Testis (tissue), 3 donors: ENCODE measurements around the gene KIF2A. TPM values are rescaled to one million over a fixed set of nuclear protein-coding genes. Genes with fewer than 3 reads are reported as not detected.

Source experiments
- DNase-seq: peaks from one replicate; pipeline ENCODE4 v3.0.0-alpha.2; 2019
- H3K27ac ChIP-seq, 2 donors: fragments of 200-600 bp; sonication (generic); one replicate each; pipeline ENCODE4 v1.5.1; 2019
- H3K27me3 ChIP-seq: fragments of 200-600 bp; sonication (generic); one replicate; pipeline ENCODE4 v1.5.1; 2019
- H3K36me3 ChIP-seq: fragments of 200-600 bp; sonication (generic); one replicate; pipeline ENCODE4 v1.5.1; 2017; ENCODE audit warnings: low read depth; ENCODE audit errors: missing control alignments
- H3K4me1 ChIP-seq: fragments of 200-600 bp; sonication (generic); one replicate; pipeline ENCODE4 v1.5.1; 2019
- H3K4me3 ChIP-seq, 2 donors: fragments of 200-600 bp; sonication (generic); one replicate each; pipeline ENCODE4 v1.5.1; 2017 to 2019
- H3K9me3 ChIP-seq: fragments of 200-600 bp; sonication (generic); one replicate; pipeline ENCODE4 v1.5.1; 2017
- CTCF ChIP-seq, 3 experiments: fragments of 450-650 bp in 2 of 3; fragments of 200-600 bp in 1 of 3; sonication (generic) in 1 of 3; IDR thresholded peaks; one replicate each; pipeline ENCODE4 v1.5.1; 2016 to 2019; ENCODE audit warnings: antibody characterized with exemption in 3 of 3, mild to moderate bottlenecking in 2 of 3, moderate library complexity in 1 of 3
- POLR2A ChIP-seq: fragments of 450-650 bp; IDR thresholded peaks from one replicate; pipeline ENCODE4 v1.6.1; 2017; ENCODE audit warnings: antibody characterized with exemption, mild to moderate bottlenecking, moderate library complexity
- WGBS, 2 donors: methylation state at CpG; one replicate each; pipeline ENCODE4 v1.1.5; 2018; 5-methylcytosine and 5-hydroxymethylcytosine counted together
- intact Hi-C: fragments of 100-400 bp; cut with DNase I; formaldehyde crosslinking; loops from one replicate; pipeline ENCODE4 v1.15.1; 2023; ENCODE audit warnings: low total_unique reads
- polyA plus RNA-seq: library from polyadenylated mRNA; stranded (reverse); fragments of 350-450 nt; fragmentation: Illumina TruSeq; extraction: RNeasy Lipid Tissue Mini Kit (QIAGEN cat#74804); gene quantifications from one replicate; pipeline ENCODE4 v1.2.3, GENCODE V29; 2014; ENCODE audit warnings: low read depth, low replicate concordance; ENCODE audit not compliant: insufficient read depth
- total RNA-seq, 2 donors: library from RNA; depleted of rRNA; stranded (reverse); fragments of >200 nt; gene quantifications; one replicate each; pipeline ENCODE4 v1.2.3, GENCODE V29; 2016

The KIF2A gene
- total and polyA plus RNA-seq, 3 donors from 2014 or later = 80.0 to 91.5 (median 86.5) TPM

- no peaks in the 10 kb centered on the region for H3K9me3 ChIP-seq
- H3K27ac ChIP-seq = no peak overlapping the region
- no peak for DNase-seq
- H3K4me1 ChIP-seq = no peaks in the 10 kb centered on the region
- H3K4me3 ChIP-seq = no peak overlapping the region
- WGBS, 2 donors = 89 to 100% methylated on average over 1 of the region's 1 CpG
- intact Hi-C loops = no loop called here
- TF ChIP-seq POLR2A (no peak), CTCF (IDR thresholded peaks at IDR 0.05) (no peak)
- H3K36me3 ChIP-seq = no peaks in the 10 kb centered on the region
- no peaks in the 10 kb centered on the region for H3K27me3 ChIP-seq
These were observed 68.1 kb downstream of the KIF2A start for GRCh38 chr5:62374090-62374489.

GRCh38 chr5:62375627-62376026 lies 69.6 kb downstream of the KIF2A start:
- Histone ChIP-seq H3K36me3 (no peaks in the 10 kb centered on the region), H3K4me3 (no peak overlapping the region), H3K27me3 (no peaks in the 10 kb centered on the region), H3K27ac (no peak overlapping the region), H3K4me1 (no peaks in the 10 kb centered on the region), H3K9me3 (no peaks in the 10 kb centered on the region)
- no peak for TF ChIP-seq POLR2A
- no peak for TF ChIP-seq CTCF (IDR thresholded peaks at IDR 0.05)
- DNase-seq = no peak
- intact Hi-C loops = no loop called here

- WGBS, 2 donors = 95 to 96% methylated on average over 3 of the region's 3 CpGs
- TF ChIP-seq POLR2A (no peak), CTCF (IDR thresholded peaks at IDR 0.05) (no peak)
- Histone ChIP-seq H3K9me3 (no peaks in the 10 kb centered on the region), H3K4me3 (no peak overlapping the region), H3K27me3 (no peaks in the 10 kb centered on the region), H3K36me3 (no peaks in the 10 kb centered on the region), H3K4me1 (no peaks in the 10 kb centered on the region), H3K27ac (no peak overlapping the region)
- intact Hi-C loops = no loop called here
- no peak for DNase-seq
These were observed 70.1 kb downstream of the KIF2A start for GRCh38 chr5:62376064-62376463.

- intact Hi-C loops = no loop called here
- H3K4me3 ChIP-seq = no peak overlapping the region
- no peaks in the 10 kb centered on the region for H3K9me3 ChIP-seq
- H3K27me3 ChIP-seq = no peaks in the 10 kb centered on the region
- no peaks in the 10 kb centered on the region for H3K4me1 ChIP-seq
- 91 to 95% methylated on average over 4 of the region's 4 CpGs for WGBS, 2 donors
- H3K27ac ChIP-seq = no peak overlapping the region
- no peak for DNase-seq
- no peaks in the 10 kb centered on the region for H3K36me3 ChIP-seq
- TF ChIP-seq POLR2A = no peak
- no peak for TF ChIP-seq CTCF (IDR thresholded peaks at IDR 0.05)
These were observed 79.1 kb downstream of the KIF2A start for GRCh38 chr5:62385131-62385530.

- Histone ChIP-seq H3K27me3 (no peaks in the 10 kb centered on the region), H3K27ac (no peak overlapping the region), H3K36me3 (no peaks in the 10 kb centered on the region), H3K4me3 (no peak overlapping the region), H3K9me3 (no peaks in the 10 kb centered on the region), H3K4me1 (no peaks in the 10 kb centered on the region)
- no peak for DNase-seq
- intact Hi-C loops = no loop called here
- no peak for TF ChIP-seq CTCF (IDR thresholded peaks at IDR 0.05)
- TF ChIP-seq POLR2A = no peak
- 92 to 95% methylated on average over 2 of the region's 2 CpGs for WGBS, 2 donors
These were observed 79.9 kb downstream of the KIF2A start for GRCh38 chr5:62385816-62386400.
